Heart right ventricle (tissue), 16 donors: Measurements from ENCODE around the gene TLR4. TPM values are rescaled to one million over a fixed set of nuclear protein-coding genes. Genes with fewer than 3 reads are reported as not detected.
A peak's percentile ranks its signal among the peaks of the same experiment; 100 is the strongest.

ENCODE experiments used
- ATAC-seq, 8 donors: fragments of 200-7000 bp; cut with Tn5 transposase; one replicate each; pipeline ENCODE4 v1.9.1; 2020; ENCODE audit warnings: mild to moderate bottlenecking in 8 of 8, moderate library complexity in 8 of 8, moderate number of reproducible peaks in 1 of 8
- DNase-seq, 2 donors: peaks; one replicate each; pipeline ENCODE4 v3.0.0-alpha.2; 2020
- H3K27ac ChIP-seq, 10 donors: fragments of 200-600 bp; sonication (generic) in 2 of 10; one replicate each; pipeline versions ENCODE4 v1.5.0 to v1.8.0; 2020 to 2022; ENCODE audit warnings: mild to moderate bottlenecking in 3 of 10
- H3K27me3 ChIP-seq, 7 donors: fragments of 200-600 bp; one replicate each; pipeline ENCODE4 v1.8.0; 2021 to 2022; ENCODE audit warnings: mild to moderate bottlenecking in 2 of 7
- H3K36me3 ChIP-seq, 9 donors: fragments of 200-600 bp; sonication (generic) in 1 of 9; one replicate each; pipeline versions ENCODE4 v1.5.0 to v1.8.0; 2020 to 2022; ENCODE audit warnings: mild to moderate bottlenecking in 2 of 9
- H3K4me1 ChIP-seq, 9 donors: fragments of 200-600 bp; sonication (generic) in 1 of 9; one replicate each; pipeline versions ENCODE4 v1.5.0 to v1.8.0; 2020 to 2022; ENCODE audit warnings: mild to moderate bottlenecking in 4 of 9
- H3K4me3 ChIP-seq, 10 donors: fragments of 200-600 bp; sonication (generic) in 2 of 10; one replicate each; pipeline versions ENCODE4 v1.5.0 to v1.8.0; 2020 to 2022; ENCODE audit warnings: mild to moderate bottlenecking in 7 of 10, moderate library complexity in 2 of 10
- H3K9me3 ChIP-seq, 11 donors: fragments of 200-600 bp in 10 of 11; sonication (generic) in 2 of 11; one replicate each; pipeline versions ENCODE4 v1.5.0 to v1.8.0; 2013 to 2022; ENCODE audit warnings: mild to moderate bottlenecking in 2 of 11, control low read depth in 1 of 11, moderate library complexity in 1 of 11
- WGBS, 2 donors: extraction: QIAGEN DNeasy Blood & Tissue Kit; methylation state at CpG; one replicate each; pipeline ENCODE4 v1.1.7; 2013; ENCODE audit warnings: inconsistent platforms in 1 of 2; 5-methylcytosine and 5-hydroxymethylcytosine counted together
- intact Hi-C, 10 donors: fragments of 100-400 bp; cut with DNase I; formaldehyde crosslinking; loops; one replicate each; pipeline versions ENCODE4 v1.11.1 to v1.14.2; 2022
- polyA plus RNA-seq, 2 donors: library from polyadenylated mRNA; stranded (reverse); fragments of 200-250 nt; gene quantifications; one replicate each; pipeline ENCODE4 v1.2.3, GENCODE V29; 2013
- total RNA-seq, 10 donors: library from RNA; stranded (reverse); fragmentation: NEBNext Ultra II Directional in 3 of 10; extraction: Animal tissue kit (Norgen Biotek cat#: 25700) in 3 of 10; gene quantifications; one replicate each; pipeline versions ENCODE4 v1.2.1 to v1.2.4, GENCODE V29; 2021 to 2023
- TF ChIP-seq, protein P1 (sequence below), 9 donors: fragments of 200-600 bp; sonication (generic) in 2 of 9; IDR thresholded peaks; one replicate each; pipeline versions ENCODE4 v1.5.0 to v1.8.0; 2021 to 2022; ENCODE audit warnings: antibody characterized with exemption in 9 of 9, mild to moderate bottlenecking in 5 of 9, moderate library complexity in 1 of 9
- donor health status: Arrhythmogenic right ventricular cardiomyopathy.
- donor health status: ischemic (EF 13 %, LVEDD 7.1; RV severe dilation, severe dysfunction).
- donor health status: healthy with polysubstance abuse.
- donor health status: DM: no; HTN: yes; CAD: no.
- donor health status: DM: no; HTN: no; CAD: no.
- donor health status: ischemic (EF 25% LVEDD 6.9; RV normal size, moderate dysfunction).
- donor health status: ischemic (EF 25% LVEDD 5.7; RV mildly dilated, moderate dysfunction).
- donor health status: healthy.
- donor health status: DM: yes; HTN: yes; CAD: no.
- donor health status: Ischemic cardiomyopathy.
- donor health status: ischemic (EF 35%, LVEDD 5.7; RV mildly dilated, moderate dysfunction).
- donor health status: nonischemic (EF 11% LVEDD 7.7; RV severe dilation, severe dysfunction).
- donor health status: DM: yes; HTN: yes; CAD: no.
- donor health status: PGD.
- donor health status: ischemic (EF 29% LVEDD 5.4; RV normal size, mild dysfunction).
- donor health status: nonischemic (EF 23%, LVEDD 6.1; RV moderate dilation, normal function).

Gene TLR4
- total and polyA plus RNA-seq, 12 donors = 2.3 to 24.7 (median 10.5) TPM

GRCh38 chr9:117745598-117745997 is 41.4 kb downstream of the TLR4 start:
- no peak overlapping the region for H3K27ac ChIP-seq
- ATAC-seq (peak in 3 of 8 donors; percentile 41 to 61 (median 46)), DNase-seq (no peak)
- 58 to 70% methylated on average over 8 of the region's 8 CpGs for WGBS, 2 donors
- peaks cover 0 to 29% (median 9%) of the 10 kb centered on the region in 7 donors for H3K27me3 ChIP-seq
- H3K4me1 ChIP-seq = peaks cover 0 to 15% (median 8%) of the 10 kb centered on the region in 9 donors
- no peaks in the 10 kb centered on the region for H3K9me3 ChIP-seq
- TF ChIP-seq, protein P1, sequence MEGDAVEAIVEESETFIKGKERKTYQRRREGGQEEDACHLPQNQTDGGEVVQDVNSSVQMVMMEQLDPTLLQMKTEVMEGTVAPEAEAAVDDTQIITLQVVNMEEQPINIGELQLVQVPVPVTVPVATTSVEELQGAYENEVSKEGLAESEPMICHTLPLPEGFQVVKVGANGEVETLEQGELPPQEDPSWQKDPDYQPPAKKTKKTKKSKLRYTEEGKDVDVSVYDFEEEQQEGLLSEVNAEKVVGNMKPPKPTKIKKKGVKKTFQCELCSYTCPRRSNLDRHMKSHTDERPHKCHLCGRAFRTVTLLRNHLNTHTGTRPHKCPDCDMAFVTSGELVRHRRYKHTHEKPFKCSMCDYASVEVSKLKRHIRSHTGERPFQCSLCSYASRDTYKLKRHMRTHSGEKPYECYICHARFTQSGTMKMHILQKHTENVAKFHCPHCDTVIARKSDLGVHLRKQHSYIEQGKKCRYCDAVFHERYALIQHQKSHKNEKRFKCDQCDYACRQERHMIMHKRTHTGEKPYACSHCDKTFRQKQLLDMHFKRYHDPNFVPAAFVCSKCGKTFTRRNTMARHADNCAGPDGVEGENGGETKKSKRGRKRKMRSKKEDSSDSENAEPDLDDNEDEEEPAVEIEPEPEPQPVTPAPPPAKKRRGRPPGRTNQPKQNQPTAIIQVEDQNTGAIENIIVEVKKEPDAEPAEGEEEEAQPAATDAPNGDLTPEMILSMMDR (IDR thresholded peaks at IDR 0.05) = no peak
- H3K36me3 ChIP-seq = no peaks in the 10 kb centered on the region
- intact Hi-C loops = loop anchor here in 1 of 10 donors (2.0 kb wide), 1 partner anchor 41 kb away; the partner anchor contains the start of gene TLR4
- H3K4me3 ChIP-seq = peak overlapping the region in 8 of 10 donors; percentile 30 to 59 (median 52)

GRCh38 chr9:117746263-117746662 is 42.1 kb downstream of the TLR4 start:
- Histone ChIP-seq H3K4me1 (peaks cover 0 to 15% (median 8%) of the 10 kb centered on the region in 9 donors), H3K4me3 (no peak overlapping the region), H3K27me3 (peaks cover 0 to 29% (median 9%) of the 10 kb centered on the region in 7 donors), H3K27ac (no peak overlapping the region), H3K9me3 (no peaks in the 10 kb centered on the region), H3K36me3 (no peaks in the 10 kb centered on the region)
- no peak for DNase-seq
- TF ChIP-seq, protein P1 (IDR thresholded peaks at IDR 0.05) = no peak
- intact Hi-C loops = no loop called here
- 66 to 98% methylated on average over 4 of the region's 4 CpGs for WGBS, 2 donors
- no peak for ATAC-seq

DNA sequence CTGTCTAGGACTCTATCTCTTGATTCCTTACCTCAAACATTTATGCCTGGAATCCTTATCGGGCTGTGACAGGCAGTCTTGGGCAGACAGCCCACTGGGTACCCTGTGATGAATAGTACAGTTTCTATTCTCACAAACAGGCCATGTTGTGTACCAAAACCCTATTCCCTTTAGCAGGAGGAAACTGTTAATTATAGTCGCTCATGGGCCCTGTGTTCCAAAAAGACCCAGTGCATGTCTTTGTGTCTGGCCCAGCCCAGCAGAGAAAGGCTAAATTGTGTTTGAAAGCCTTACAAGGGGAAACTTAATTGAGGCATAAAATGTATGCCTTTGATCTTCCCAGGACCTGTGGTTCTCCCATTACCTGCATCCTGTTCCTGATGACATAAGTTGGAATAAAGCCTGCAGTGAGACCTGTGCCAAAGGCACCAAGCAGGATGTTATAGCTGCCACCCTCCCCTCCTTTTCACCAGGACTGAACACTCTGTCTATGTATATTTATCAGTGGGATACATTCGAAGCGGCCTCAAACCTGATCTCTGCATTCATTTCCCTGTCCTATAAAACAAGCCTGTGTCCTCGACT is 43.3 kb downstream of the TLR4 start:
- Histone ChIP-seq H3K4me3 (no peak overlapping the region), H3K27ac (no peak overlapping the region), H3K4me1 (peaks cover 0 to 15% (median 8%) of the 10 kb centered on the region in 9 donors), H3K36me3 (no peaks in the 10 kb centered on the region), H3K9me3 (no peaks in the 10 kb centered on the region), H3K27me3 (peaks cover 0 to 29% (median 9%) of the 10 kb centered on the region in 7 donors)
- TF ChIP-seq, protein P1 (IDR thresholded peaks at IDR 0.05) = no peak
- 65 to 75% methylated on average over 5 of the region's 5 CpGs for WGBS, 2 donors
- ATAC-seq = peak in 1 of 8 donors; percentile 24
- DNase-seq = no peak
- intact Hi-C loops = no loop called here

- 43 to 55% methylated on average over 2 of the region's 2 CpGs for WGBS, 2 donors
- Histone ChIP-seq H3K36me3 (no peaks in the 10 kb centered on the region), H3K27ac (no peak overlapping the region), H3K27me3 (peaks cover 0 to 9% (median 4%) of the 10 kb centered on the region in 7 donors), H3K9me3 (no peaks in the 10 kb centered on the region), H3K4me1 (peaks cover 0 to 6% (median 0%) of the 10 kb centered on the region in 9 donors), H3K4me3 (no peak overlapping the region)
- intact Hi-C loops = no loop called here
- ATAC-seq (no peak), DNase-seq (no peak)
- TF ChIP-seq, protein P1 (IDR thresholded peaks at IDR 0.05) = no peak
These were observed 46.2 kb downstream of the TLR4 start for GRCh38 chr9:117750401-117750800.
